HG02571 (cell line): ENCODE results near the gene RPL15.

Source experiments
- ATAC-seq: cut with Tn5 transposase; IDR thresholded peaks from one replicate; pipeline ENCODE4 v1.9.1; 2021; ENCODE audit warnings: mild to moderate bottlenecking, moderate library complexity; ENCODE audit not compliant: unreplicated experiment

RPL15 gene

GRCh38 chr3:23959135-23959900, 42.4 kb downstream of the RPL15 start:
- no peak for ATAC-seq

GRCh38 chr3:23960649-23961048, 43.7 kb downstream of the RPL15 start:
- ATAC-seq, result no peak

DNA sequence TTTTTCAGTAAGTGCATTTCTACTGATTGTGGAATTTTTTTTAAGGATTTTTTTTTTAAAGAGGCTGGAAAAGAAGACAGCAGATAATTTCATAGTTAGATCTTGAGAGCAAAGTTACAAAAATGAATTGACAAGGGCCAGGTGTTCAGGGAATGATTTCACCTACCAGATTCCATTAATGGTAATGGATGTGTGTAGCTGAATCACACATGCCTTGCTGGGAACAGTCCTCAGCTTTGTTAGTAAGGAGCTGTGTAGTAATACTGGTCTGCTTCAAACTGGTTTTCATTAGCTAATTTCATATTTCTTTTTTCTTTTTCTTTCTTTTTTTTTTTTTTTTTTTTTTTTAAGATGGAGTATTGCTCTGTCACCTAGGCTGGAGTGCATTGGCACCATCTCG, 44.1 kb downstream of the RPL15 start:
- no peak for ATAC-seq

DNA sequence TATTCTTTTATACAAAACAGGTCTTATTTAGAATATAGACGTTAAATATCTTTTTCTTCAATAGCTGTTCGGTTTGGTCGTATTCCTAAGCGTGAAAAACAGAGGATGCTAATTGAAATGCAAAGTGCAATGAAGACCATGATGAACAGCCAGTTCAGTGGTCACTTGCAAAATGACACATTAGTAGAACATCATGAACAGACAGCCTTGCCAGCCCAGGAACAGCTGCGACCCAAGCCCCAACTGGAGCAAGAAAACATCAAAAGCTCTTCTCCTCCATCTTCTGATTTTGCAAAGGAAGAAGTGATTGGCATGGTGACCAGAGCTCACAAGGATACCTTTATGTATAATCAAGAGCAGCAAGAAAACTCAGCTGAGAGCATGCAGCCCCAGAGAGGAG, 45.0 kb downstream of the RPL15 start:
- no peak for ATAC-seq

DNA sequence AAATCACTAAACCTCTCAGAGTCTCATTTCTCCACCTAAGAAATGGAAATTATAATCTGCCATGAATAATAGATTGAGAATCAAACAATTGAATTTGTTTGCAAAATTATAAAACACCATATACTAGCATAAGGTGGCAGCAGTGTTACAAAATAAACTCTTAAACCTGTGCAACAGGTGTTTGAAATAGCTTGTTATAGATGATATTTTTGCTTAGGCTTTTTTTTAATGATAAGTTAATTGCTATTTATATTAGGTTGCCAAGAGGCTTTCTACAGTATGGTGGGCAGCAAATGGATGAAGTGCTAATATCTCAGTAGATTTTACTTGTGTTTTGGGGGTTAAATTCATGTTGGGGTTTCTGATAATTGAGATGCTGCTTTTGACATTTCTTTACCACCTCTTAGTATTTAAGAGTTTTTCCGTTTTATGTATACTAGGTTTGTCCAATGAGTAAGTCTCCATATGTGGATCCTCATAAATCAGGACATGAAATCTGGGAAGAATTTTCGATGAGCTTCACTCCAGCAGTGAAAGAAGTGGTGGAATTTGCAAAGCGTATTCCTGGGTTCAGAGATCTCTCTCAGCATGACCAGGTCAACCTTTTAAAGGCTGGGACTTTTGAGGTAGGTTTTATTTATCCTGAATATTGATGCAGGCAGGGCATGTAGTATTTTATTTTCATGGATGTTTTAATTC, 47.8 kb downstream of the RPL15 start:
- ATAC-seq, result no peak

- ATAC-seq, result no peak
Observed at GRCh38 chr3:23966328-23966727, 49.4 kb downstream of the RPL15 start.

DNA sequence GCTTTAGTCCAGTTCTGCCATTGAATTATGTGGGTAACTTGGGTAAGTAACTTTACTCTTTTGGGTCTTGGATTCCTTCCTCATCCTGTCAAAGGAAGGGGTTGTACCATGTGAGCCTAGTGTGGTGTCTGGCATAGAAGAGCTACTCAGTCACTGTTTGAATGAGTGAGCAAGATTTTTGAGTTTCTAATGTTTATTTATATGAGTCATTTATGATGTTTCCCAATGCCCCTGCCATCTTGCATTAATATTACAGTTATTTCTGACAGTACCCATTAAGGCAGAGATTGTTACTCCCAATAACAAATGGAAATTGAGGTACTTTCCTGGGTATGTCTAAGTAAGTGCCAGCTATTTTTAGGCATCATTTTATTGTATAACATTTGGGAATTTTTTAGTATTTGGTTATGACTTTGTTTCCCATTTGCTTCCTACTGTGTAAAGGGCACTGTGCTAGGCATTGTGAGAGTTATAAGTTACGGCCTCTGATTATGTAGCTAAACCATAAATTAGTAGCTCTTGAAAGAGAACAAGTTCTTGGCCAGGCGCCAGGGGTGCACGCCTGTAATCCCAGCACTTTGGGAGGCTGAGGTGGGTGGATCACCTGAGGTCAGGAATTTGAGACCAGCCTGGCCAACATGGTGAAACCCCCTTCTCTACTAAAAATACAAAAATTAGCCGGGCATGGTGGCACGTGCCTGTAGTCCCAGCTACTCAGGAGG, 51.7 kb downstream of the RPL15 start:
- ATAC-seq, result no peak

- ATAC-seq, result no peak
Observed at GRCh38 chr3:23969393-23969792, 52.5 kb downstream of the RPL15 start.
